GM12878 (cell line): Measurements from ENCODE around the gene DPP3.
"Not testable (repeated sequence)": the region's sequence is repeated elsewhere in the genome, so short reads cannot be mapped to it uniquely, and the experiment has no call there.

Source experiments
- SIX5 ChIP-seq: IDR thresholded peaks from 2 replicates; pipeline ENCODE4 v1.6.1; 2011; ENCODE audit warnings: mild to moderate bottlenecking, low read depth, low read length, moderate library complexity; ENCODE audit not compliant: severe bottlenecking
- ZBED1 ChIP-seq: IDR thresholded peaks from 2 replicates; pipeline ENCODE4 v1.6.1; 2016; ENCODE audit warnings: borderline replicate concordance
- ZNF384 ChIP-seq: IDR thresholded peaks from 2 replicates; pipeline ENCODE4 v1.6.1; 2012; ENCODE audit warnings: low read depth, mild to moderate bottlenecking, low read length, improper control_type of control experiment, borderline replicate concordance
- TF ChIP-seq, protein P1 (sequence below), 3 experiments: IDR thresholded peaks in 2 of 3; conservative IDR thresholded peaks in 1 of 3; 2 replicates each; pipeline ENCODE4 v1.5.1; 2011; ENCODE audit warnings: low read depth in 3 of 3, low read length in 3 of 3, mild to moderate bottlenecking in 3 of 3, control low read depth in 2 of 3, moderate library complexity in 2 of 3, inconsistent platforms in 1 of 3, mixed read lengths in 1 of 3; ENCODE audit not compliant: control insufficient read depth in 2 of 3, insufficient read depth in 1 of 3; ENCODE audit errors: extremely low read depth in 1 of 3

DNA sequence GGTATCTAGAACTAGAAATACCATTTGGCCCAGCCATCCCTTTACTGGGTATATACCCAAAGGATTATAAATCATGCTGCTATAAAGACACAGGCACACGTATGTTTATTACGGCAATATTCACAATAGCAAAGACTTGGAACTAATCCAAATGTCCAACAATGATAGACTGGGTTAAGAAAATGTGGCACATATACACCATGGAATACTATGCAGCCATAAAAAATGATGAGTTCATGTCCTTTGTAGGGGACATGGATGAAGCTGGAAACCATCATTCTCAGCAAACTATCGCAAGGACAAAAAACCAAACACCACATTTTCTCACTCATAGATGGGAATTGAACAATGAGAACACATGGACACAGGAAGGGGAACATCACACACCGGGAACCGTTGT, 16.1 kb upstream of the DPP3 start:
- not testable (repeated sequence) for TF ChIP-seq ZNF384, ZBED1, SIX5
- TF ChIP-seq, protein P1, sequence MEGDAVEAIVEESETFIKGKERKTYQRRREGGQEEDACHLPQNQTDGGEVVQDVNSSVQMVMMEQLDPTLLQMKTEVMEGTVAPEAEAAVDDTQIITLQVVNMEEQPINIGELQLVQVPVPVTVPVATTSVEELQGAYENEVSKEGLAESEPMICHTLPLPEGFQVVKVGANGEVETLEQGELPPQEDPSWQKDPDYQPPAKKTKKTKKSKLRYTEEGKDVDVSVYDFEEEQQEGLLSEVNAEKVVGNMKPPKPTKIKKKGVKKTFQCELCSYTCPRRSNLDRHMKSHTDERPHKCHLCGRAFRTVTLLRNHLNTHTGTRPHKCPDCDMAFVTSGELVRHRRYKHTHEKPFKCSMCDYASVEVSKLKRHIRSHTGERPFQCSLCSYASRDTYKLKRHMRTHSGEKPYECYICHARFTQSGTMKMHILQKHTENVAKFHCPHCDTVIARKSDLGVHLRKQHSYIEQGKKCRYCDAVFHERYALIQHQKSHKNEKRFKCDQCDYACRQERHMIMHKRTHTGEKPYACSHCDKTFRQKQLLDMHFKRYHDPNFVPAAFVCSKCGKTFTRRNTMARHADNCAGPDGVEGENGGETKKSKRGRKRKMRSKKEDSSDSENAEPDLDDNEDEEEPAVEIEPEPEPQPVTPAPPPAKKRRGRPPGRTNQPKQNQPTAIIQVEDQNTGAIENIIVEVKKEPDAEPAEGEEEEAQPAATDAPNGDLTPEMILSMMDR (IDR thresholded peaks at IDR 0.05 in 2 of 3, conservative IDR thresholded peaks at IDR 0.05 in 1 of 3; ENCODE audit: control insufficient read depth in 2 of 3, extremely low read depth in 1 of 3, insufficient read depth in 1 of 3, low read depth in 3 of 3, low read length in 3 of 3): not testable (repeated sequence)
